Measurements from ENCODE around the gene HAO1.

Gene HAO1

GRCh38 chr20:7974785-7975435 lies 34.7 kb upstream of the HAO1 start:
- H3K27ac ChIP-seq (ENCODE audit: low read length) = no peak overlapping the region
- no peaks in the 10 kb centered on the region for H3K79me2 ChIP-seq (ENCODE audit: low read length)
- TF ChIP-seq, protein P1, sequence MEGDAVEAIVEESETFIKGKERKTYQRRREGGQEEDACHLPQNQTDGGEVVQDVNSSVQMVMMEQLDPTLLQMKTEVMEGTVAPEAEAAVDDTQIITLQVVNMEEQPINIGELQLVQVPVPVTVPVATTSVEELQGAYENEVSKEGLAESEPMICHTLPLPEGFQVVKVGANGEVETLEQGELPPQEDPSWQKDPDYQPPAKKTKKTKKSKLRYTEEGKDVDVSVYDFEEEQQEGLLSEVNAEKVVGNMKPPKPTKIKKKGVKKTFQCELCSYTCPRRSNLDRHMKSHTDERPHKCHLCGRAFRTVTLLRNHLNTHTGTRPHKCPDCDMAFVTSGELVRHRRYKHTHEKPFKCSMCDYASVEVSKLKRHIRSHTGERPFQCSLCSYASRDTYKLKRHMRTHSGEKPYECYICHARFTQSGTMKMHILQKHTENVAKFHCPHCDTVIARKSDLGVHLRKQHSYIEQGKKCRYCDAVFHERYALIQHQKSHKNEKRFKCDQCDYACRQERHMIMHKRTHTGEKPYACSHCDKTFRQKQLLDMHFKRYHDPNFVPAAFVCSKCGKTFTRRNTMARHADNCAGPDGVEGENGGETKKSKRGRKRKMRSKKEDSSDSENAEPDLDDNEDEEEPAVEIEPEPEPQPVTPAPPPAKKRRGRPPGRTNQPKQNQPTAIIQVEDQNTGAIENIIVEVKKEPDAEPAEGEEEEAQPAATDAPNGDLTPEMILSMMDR (IDR thresholded peaks at IDR 0.05; ENCODE audit: low read depth, low read length) = no peak
- TF ChIP-seq EZH2phosphoT487 (IDR thresholded peaks at IDR 0.05; ENCODE audit: low read depth) = no peak
- no peak overlapping the region for H3K4me3 ChIP-seq (ENCODE audit: low read length)
- no peaks in the 10 kb centered on the region for H3K9me3 ChIP-seq (ENCODE audit: insufficient read depth, low read length)
- H3K4me1 ChIP-seq (ENCODE audit: low read length) = no peaks in the 10 kb centered on the region
- H4K20me1 ChIP-seq (ENCODE audit: insufficient read depth, low read length) = no peaks in the 10 kb centered on the region
- H3K36me3 ChIP-seq (replicated peaks; ENCODE audit: low read depth, low read length) = no peaks in the 10 kb centered on the region
- no peak overlapping the region for H2AFZ ChIP-seq (ENCODE audit: low read depth, low read length)
- H3K27me3 ChIP-seq (ENCODE audit: low read depth, low read length) = peaks cover 11% of the 10 kb centered on the region; the same call in 1 of the 2 replicates
- H3K9ac ChIP-seq (ENCODE audit: low read length) = no peak overlapping the region
- no peak overlapping the region for H3K4me2 ChIP-seq (ENCODE audit: low read length)

DNA sequence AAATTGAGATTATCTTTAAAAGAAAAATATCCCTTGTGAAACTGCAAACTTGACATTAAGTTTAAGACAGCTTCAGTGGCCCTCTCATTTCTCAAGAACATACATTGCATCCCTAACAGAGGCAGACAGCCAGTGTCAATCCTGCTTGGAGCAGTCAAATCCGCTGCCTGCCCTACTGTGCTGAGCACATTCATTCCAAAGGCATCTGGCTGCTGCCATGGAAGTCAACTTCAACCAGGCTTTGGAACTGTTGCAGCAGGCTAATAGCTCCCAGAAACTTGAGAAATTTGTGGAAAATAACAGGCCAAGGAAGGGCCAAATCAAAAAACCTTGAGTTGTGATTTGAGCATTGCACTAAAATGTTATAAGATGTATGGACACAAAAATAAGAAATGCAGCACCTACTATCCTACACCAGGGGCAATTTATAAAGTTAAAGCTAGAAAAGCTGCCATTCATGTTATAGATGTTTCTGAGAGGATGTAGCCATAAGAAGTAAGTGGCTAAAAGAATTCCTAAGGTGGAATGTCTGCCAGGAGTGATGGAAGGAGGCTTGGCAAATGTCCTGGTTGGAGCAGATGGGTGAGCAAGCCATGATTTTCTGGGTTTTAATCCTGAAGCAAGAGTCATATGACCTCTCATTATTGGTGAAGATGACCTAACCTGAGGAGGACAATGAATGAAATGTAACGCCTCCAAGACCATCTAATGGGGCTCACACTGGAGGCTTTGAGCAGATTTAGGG lies 31.4 kb upstream of the HAO1 start:
- TF ChIP-seq EZH2phosphoT487 (IDR thresholded peaks at IDR 0.05; ENCODE audit: low read depth) = no peak
- TF ChIP-seq, protein P1 (IDR thresholded peaks at IDR 0.05; ENCODE audit: low read depth, low read length) = no peak
- no peaks in the 10 kb centered on the region for H3K4me1 ChIP-seq (ENCODE audit: low read length)
- no peak overlapping the region for H3K4me3 ChIP-seq (ENCODE audit: low read length)
- no peak overlapping the region for H3K27ac ChIP-seq (ENCODE audit: low read length)
- H3K79me2 ChIP-seq (ENCODE audit: low read length) = no peaks in the 10 kb centered on the region
- no peaks in the 10 kb centered on the region for H4K20me1 ChIP-seq (ENCODE audit: insufficient read depth, low read length)
- H3K36me3 ChIP-seq (replicated peaks; ENCODE audit: low read depth, low read length) = no peaks in the 10 kb centered on the region
- no peak overlapping the region for H3K4me2 ChIP-seq (ENCODE audit: low read length)
- no peak overlapping the region for H2AFZ ChIP-seq (ENCODE audit: low read depth, low read length)
- H3K27me3 ChIP-seq (ENCODE audit: low read depth, low read length) = peaks cover 18% of the 10 kb centered on the region; the same call in 1 of the 2 replicates
- no peaks in the 10 kb centered on the region for H3K9me3 ChIP-seq (ENCODE audit: insufficient read depth, low read length)
- no peak overlapping the region for H3K9ac ChIP-seq (ENCODE audit: low read length)

DNA sequence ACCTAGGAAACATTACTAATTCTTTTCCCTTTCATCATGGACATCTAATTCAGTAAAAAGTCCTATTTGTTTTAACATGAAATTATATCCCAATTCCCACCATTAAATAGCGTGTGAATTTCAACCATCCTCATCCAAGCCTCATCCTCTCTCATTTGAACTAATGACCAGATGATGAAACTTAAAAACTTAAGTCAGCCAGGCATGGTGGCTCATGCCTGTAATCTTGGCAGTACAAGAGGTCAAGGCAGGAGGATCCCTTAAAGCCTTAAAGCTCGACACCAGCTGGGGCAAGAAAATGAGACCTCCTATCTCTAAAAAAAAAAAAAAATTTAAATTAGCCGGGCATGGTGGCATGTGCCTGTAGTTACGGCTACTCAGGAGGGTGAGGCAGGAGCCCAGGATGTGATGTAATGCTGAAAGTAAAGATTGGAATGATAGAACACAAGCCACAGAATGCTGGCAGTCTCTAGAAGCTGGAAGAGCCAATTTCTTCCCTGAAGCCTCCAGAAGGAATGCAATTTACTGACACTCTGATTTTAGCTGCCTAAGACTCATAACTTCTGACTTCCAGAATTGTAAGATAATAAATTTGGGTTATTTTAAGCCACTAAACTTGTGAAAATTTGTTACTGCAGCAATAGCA lies 27.1 kb upstream of the HAO1 start:
- Histone ChIP-seq H3K27me3 (ENCODE audit: low read depth, low read length) (peaks cover 13% of the 10 kb centered on the region; the same call in 1 of the 2 replicates), H2AFZ (ENCODE audit: low read depth, low read length) (no peak overlapping the region), H4K20me1 (ENCODE audit: insufficient read depth, low read length) (no peaks in the 10 kb centered on the region), H3K36me3 (replicated peaks; ENCODE audit: low read depth, low read length) (no peaks in the 10 kb centered on the region), H3K79me2 (ENCODE audit: low read length) (no peaks in the 10 kb centered on the region), H3K4me3 (ENCODE audit: low read length) (no peak overlapping the region), H3K4me1 (ENCODE audit: low read length) (no peaks in the 10 kb centered on the region), H3K9ac (ENCODE audit: low read length) (no peak overlapping the region), H3K27ac (ENCODE audit: low read length) (no peak overlapping the region), H3K4me2 (ENCODE audit: low read length) (no peak overlapping the region), H3K9me3 (ENCODE audit: insufficient read depth, low read length) (no peaks in the 10 kb centered on the region)
- TF ChIP-seq, protein P1 (IDR thresholded peaks at IDR 0.05; ENCODE audit: low read depth, low read length) = no peak
- TF ChIP-seq EZH2phosphoT487 (IDR thresholded peaks at IDR 0.05; ENCODE audit: low read depth) = no peak

- Histone ChIP-seq H3K9ac (ENCODE audit: low read length) (no peak overlapping the region), H3K9me3 (ENCODE audit: insufficient read depth, low read length) (no peaks in the 10 kb centered on the region), H3K79me2 (ENCODE audit: low read length) (no peaks in the 10 kb centered on the region), H3K27ac (ENCODE audit: low read length) (no peak overlapping the region), H3K4me2 (ENCODE audit: low read length) (no peak overlapping the region), H3K4me3 (ENCODE audit: low read length) (no peak overlapping the region), H3K27me3 (ENCODE audit: low read depth, low read length) (peaks cover 9% of the 10 kb centered on the region; the same call in 1 of the 2 replicates), H2AFZ (ENCODE audit: low read depth, low read length) (no peak overlapping the region), H4K20me1 (ENCODE audit: insufficient read depth, low read length) (no peaks in the 10 kb centered on the region), H3K36me3 (replicated peaks; ENCODE audit: low read depth, low read length) (no peaks in the 10 kb centered on the region), H3K4me1 (ENCODE audit: low read length) (no peaks in the 10 kb centered on the region)
- TF ChIP-seq EZH2phosphoT487 (IDR thresholded peaks at IDR 0.05; ENCODE audit: low read depth) = no peak
- TF ChIP-seq, protein P1 (IDR thresholded peaks at IDR 0.05; ENCODE audit: low read depth, low read length) = no peak
Measured at GRCh38 chr20:7966176-7966575, 25.9 kb upstream of the HAO1 start.
